HEK293 (cell line): ENCODE measurements around the gene CYP21A2.

ENCODE experiments used
- ZBTB20 ChIP-seq: fragments of 450-650 bp; formaldehyde crosslinking; IDR thresholded peaks from 2 replicates; pipeline ENCODE4 v1.5.1; 2016; ENCODE audit warnings: missing biosample characterization, missing genetic modification characterization
- ZNF140 ChIP-seq: fragments of 450-650 bp; formaldehyde crosslinking; IDR thresholded peaks from 2 replicates; pipeline ENCODE4 v1.5.1; 2016; ENCODE audit warnings: missing biosample characterization, missing genetic modification characterization
- ZNF626 ChIP-seq: fragments of 450-650 bp; sonication (Bioruptor Pico); formaldehyde crosslinking; IDR thresholded peaks from 2 replicates; pipeline ENCODE4 v1.5.1; 2018; ENCODE audit warnings: missing biosample characterization, missing genetic modification characterization, inconsistent platforms

DNA sequence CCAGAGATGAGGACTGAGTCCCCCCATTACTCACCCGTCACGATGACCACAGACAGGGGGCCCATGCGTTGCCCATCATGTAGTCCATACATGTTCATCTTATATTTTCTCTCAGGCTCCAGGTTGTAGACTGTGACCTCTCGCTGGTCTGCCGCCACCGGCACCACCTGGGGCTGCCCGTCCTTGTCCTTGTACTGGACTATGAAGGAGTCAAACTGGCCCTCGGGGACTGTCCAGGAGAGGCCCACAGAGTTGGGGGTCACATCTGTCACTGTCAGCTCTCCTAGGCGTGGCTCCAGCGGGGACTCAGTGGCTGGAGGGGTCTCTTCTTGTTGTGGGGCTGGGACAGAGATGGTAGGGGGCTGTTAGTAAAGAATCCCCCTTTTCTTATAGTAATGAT lies 35.4 kb downstream of the CYP21A2 start:
- TF ChIP-seq ZNF626 (tag by site-specific recombination) (no peak), ZNF140 (tag by site-specific recombination) (no peak), ZBTB20 (no peak)
